K562 (cell line): ENCODE data around the gene FA2H. TPM values are rescaled to one million over a fixed set of nuclear protein-coding genes. Genes with fewer than 3 reads are reported as not detected.

ENCODE experiments used
- ATAC-seq: fragments of 200-7000 bp; cut with Tn5 transposase; 3 replicates; pipeline ENCODE4 v1.9.1; 2020; ENCODE audit warnings: moderate library complexity
- BruUV-seq: library from RNA; stranded (reverse); fragments of 400-500 nt; replicated peaks from 2 replicates; lab custom pipeline; 2021; lab: Mats Ljungman, UMichigan
- CTCF ChIA-PET: fragments of 300-600 bp; formaldehyde crosslinking; extraction: SDS; loops from one replicate; lab custom pipeline; 2021; ENCODE audit warnings: low intra/inter-chr PET ratio; lab: Yijun Ruan, JAX
- POLR2A ChIA-PET: fragments of 300-600, 350-650 bp; sonication (Branson Sonifier 250); formaldehyde crosslinking; extraction: SDS; loops from one replicate; lab custom pipeline; 2021; ENCODE audit warnings: antibody characterized with exemption, inconsistent platforms; lab: Yijun Ruan, JAX
- DNase-seq, 4 experiments: peaks; one replicate each; pipeline versions ENCODE4 v3.0.0 to v3.0.0-alpha.2; 2011 to 2018; ENCODE audit warnings: low spot score in 3 of 4, mixed read lengths in 3 of 4; ENCODE audit errors: extremely low read depth in 1 of 4
- FAIRE-seq: peaks from 2 replicates; lab custom pipeline; 2011; peaks lifted over from hg19 to GRCh38; lab: Jason Lieb, UNC
- H2AFZ ChIP-seq: 2 replicates; pipeline ENCODE4 v1.6.0; 2011; ENCODE audit warnings: low read depth, low read length, control low read depth, inconsistent platforms
- H3K27ac ChIP-seq: fragments of 200-600 bp; 3 replicates; pipeline ENCODE4 v1.8.0; 2011; ENCODE audit warnings: low read depth, mild to moderate bottlenecking, control low read depth, inconsistent platforms, low read length, moderate library complexity, mixed read lengths; ENCODE audit errors: extremely low read depth
- H3K27me3 ChIP-seq, 2 experiments: fragments of 300-600 bp in 1 of 2; 2 replicates in 1 of 2; 3 replicates in 1 of 2; pipeline versions ENCODE4 v1.6.0 to v1.8.0; 2011; ENCODE audit warnings: inconsistent platforms in 2 of 2, low read length in 2 of 2, mild to moderate bottlenecking in 1 of 2, mixed read lengths in 1 of 2, moderate library complexity in 1 of 2; ENCODE audit not compliant: control insufficient read depth in 2 of 2, insufficient read depth in 2 of 2
- H3K36me3 ChIP-seq: fragments of 300-600 bp; 3 replicates; pipeline ENCODE4 v1.8.0; 2011; ENCODE audit warnings: mild to moderate bottlenecking, low read length, inconsistent platforms; ENCODE audit not compliant: control insufficient read depth, insufficient read depth
- H3K4me1 ChIP-seq, 2 experiments: fragments of 200-600 bp in 1 of 2; replicated peaks in 1 of 2; 2 replicates in 1 of 2; 3 replicates in 1 of 2; pipeline versions ENCODE4 v1.5.1 to v1.8.0; 2011; ENCODE audit warnings: inconsistent platforms in 2 of 2, low read length in 2 of 2, mild to moderate bottlenecking in 1 of 2, mixed read lengths in 1 of 2, moderate library complexity in 1 of 2; ENCODE audit not compliant: control insufficient read depth in 2 of 2, insufficient read depth in 2 of 2
- H3K4me2 ChIP-seq: 2 replicates; pipeline ENCODE4 v1.6.1; 2011; ENCODE audit warnings: low read length, control low read depth, inconsistent platforms, mixed read lengths; ENCODE audit not compliant: insufficient read depth
- H3K4me3 ChIP-seq: fragments of 200-600 bp; sonication (generic), shearing (Covaris generic); 2 replicates; pipeline ENCODE4 v1.5.1; 2016; ENCODE audit warnings: control low read depth, inconsistent platforms
- H3K79me2 ChIP-seq: fragments of 200-600 bp; 3 replicates; pipeline ENCODE4 v1.8.0; 2011; ENCODE audit warnings: low read length, inconsistent platforms; ENCODE audit not compliant: control insufficient read depth, insufficient read depth
- H3K9ac ChIP-seq, 2 experiments: 2 replicates each; pipeline versions ENCODE4 v1.6.0 to v1.6.1; 2011; ENCODE audit warnings: low read depth in 2 of 2, low read length in 2 of 2, control low read depth in 1 of 2, inconsistent platforms in 1 of 2, mild to moderate bottlenecking in 1 of 2, mixed read lengths in 1 of 2; ENCODE audit not compliant: insufficient read depth in 1 of 2
- H3K9me1 ChIP-seq: one replicate; pipeline ENCODE4 v1.6.0; 2011; ENCODE audit warnings: inconsistent platforms, mild to moderate bottlenecking, low read length, moderate library complexity; ENCODE audit not compliant: control insufficient read depth, insufficient read depth
- H3K9me3 ChIP-seq: replicated peaks from 2 replicates; pipeline ENCODE4 v1.5.1; 2011; ENCODE audit warnings: low read depth, low read length, inconsistent platforms; ENCODE audit not compliant: control insufficient read depth, insufficient read depth
- H4K20me1 ChIP-seq: replicated peaks from 2 replicates; pipeline ENCODE4 v1.6.1; 2011; ENCODE audit warnings: low read length, inconsistent platforms, mixed read lengths; ENCODE audit not compliant: control insufficient read depth, insufficient read depth
- FOSL1 ChIP-seq: fragments of 200-800 bp; sonication (Bioruptor generic); conservative IDR thresholded peaks from 2 replicates; pipeline ENCODE4 v1.6.1; 2016; ENCODE audit warnings: missing genetic modification characterization, missing compliant biosample characterization
- NRF1 ChIP-seq, 2 experiments: fragments of 450-650 bp; IDR thresholded peaks in 1 of 2; conservative IDR thresholded peaks in 1 of 2; 2 replicates each; pipeline ENCODE4 v1.6.1; 2014; ENCODE audit warnings: mild to moderate bottlenecking in 2 of 2
- PHF8 ChIP-seq: fragments of 200-600 bp; sonication (generic); IDR thresholded peaks from 2 replicates; pipeline ENCODE4 v1.6.1; 2012; ENCODE audit warnings: mixed run types, mild to moderate bottlenecking, inconsistent platforms, low read length, moderate library complexity, borderline replicate concordance
- PKNOX1 ChIP-seq: fragments of 450-650 bp; IDR thresholded peaks from 2 replicates; pipeline ENCODE4 v1.6.1; 2016
- ZNF121 ChIP-seq: sonication (generic); formaldehyde crosslinking; conservative IDR thresholded peaks from 2 replicates; pipeline ENCODE4 v1.8.0; 2022; ENCODE audit warnings: missing genetic modification reagents
- ZNF589 ChIP-seq: fragments of 200-800 bp; sonication (Bioruptor generic); IDR thresholded peaks from 2 replicates; pipeline ENCODE4 v1.6.1; 2016; ENCODE audit warnings: low read depth, missing genetic modification characterization, missing compliant biosample characterization
- WGBS: fragments of 100-300 bp; shearing (Covaris generic); methylation state at CpG from one replicate; pipeline ENCODE4 v1.1.6; 2016; ENCODE audit warnings: low coverage, mixed read lengths; ENCODE audit not compliant: insufficient coverage; ENCODE audit errors: missing lambda C conversion rate; 5-methylcytosine and 5-hydroxymethylcytosine counted together
- in situ Hi-C: fragments of 300-500 bp; cut with MboI; formaldehyde crosslinking; loops from 4 replicates; pipeline ENCODE4 v1.15.0; 2018; ENCODE audit warnings: inconsistent platforms, mixed read lengths
- intact Hi-C: fragments of 100-400 bp; cut with micrococcal nuclease; formaldehyde crosslinking; loops from 2 replicates; pipeline ENCODE4 v1.14.2; 2022
- polyA plus RNA-seq, 8 experiments: library from polyadenylated mRNA; depleted of rRNA in 4 of 8; stranded (reverse) in 5 of 8; unstranded in 3 of 8; fragments of >200 nt; fragmentation: Nextera tagmentation in 2 of 8; fragmentation: Illumina TruSeq in 1 of 8; extraction: Ambion mirVana in 2 of 8; extraction: Trizol in 1 of 8; gene quantifications; 2 replicates each; pipeline versions ENCODE4 v1.2.1 to v1.2.3, GENCODE V29; 2011 to 2014; ENCODE audit warnings: inconsistent platforms in 1 of 8, missing spikeins in 1 of 8
- total RNA-seq, 7 experiments: library from RNA; depleted of rRNA in 6 of 7; stranded (reverse); fragments of >200 nt in 6 of 7; fragmentation: Illumina TruSeq in 2 of 7; extraction: Trizol in 2 of 7; gene quantifications; 2 replicates each; pipeline versions ENCODE4 v1.2.1 to v1.2.3, GENCODE V29; 2011 to 2021; ENCODE audit warnings: low replicate concordance in 1 of 7

The FA2H gene
- total and polyA plus RNA-seq, 9 of the 15 experiments (the other 6 are each of a cell fraction or from before 2014, with no cell fraction given): not detected

DNA sequence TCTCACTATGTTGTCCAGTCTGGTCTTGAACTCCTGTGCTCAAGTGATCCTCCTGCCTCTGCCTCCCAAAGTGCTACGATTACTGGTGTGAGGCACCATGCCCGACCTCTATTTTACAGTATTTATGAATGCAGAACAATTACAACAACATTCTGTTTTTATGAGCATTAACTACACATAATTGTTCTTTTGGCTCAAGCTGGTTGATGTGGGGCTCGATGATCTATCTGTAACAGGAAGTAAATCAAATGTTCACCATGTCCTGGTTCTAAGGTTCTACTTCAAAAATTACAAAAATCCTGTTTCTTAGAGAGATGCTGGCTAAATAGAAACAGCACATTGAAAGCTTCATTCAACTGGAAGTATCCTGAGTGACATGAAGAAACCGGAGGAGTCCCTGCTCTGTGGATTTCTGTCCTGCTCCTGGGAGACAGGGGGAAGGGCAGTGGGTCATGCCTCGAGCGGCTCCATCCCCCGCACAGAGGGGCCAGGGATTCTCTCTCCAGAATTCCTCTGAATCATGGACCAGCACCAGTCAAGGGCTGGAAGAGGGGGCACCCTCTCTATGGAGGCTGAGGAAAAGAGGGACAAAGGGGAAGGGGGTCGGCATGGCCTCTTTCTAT lies 31.5 kb downstream of the FA2H start:
- Histone ChIP-seq H3K4me3 (peak overlapping the region; percentile 9; the same call in 1 of the 2 replicates), H3K9me1 (no peaks in the 10 kb centered on the region), H3K9ac (peak overlapping the region in 1 of 2 experiments; percentile 8; a peak in 2 of 4 replicates), H3K4me2 (peak overlapping the region; percentile 73), H3K27ac (no peak overlapping the region; the same call in 2 of the 3 replicates), H3K9me3 (no peaks in the 10 kb centered on the region), H3K79me2 (no peaks in the 10 kb centered on the region), H2AFZ (peak overlapping the region; percentile 85), H3K4me1 (peaks cover 12 to 27% of the 10 kb centered on the region in 2 experiments; a peak in 4 of 5 replicates), H3K27me3 (peaks cover 11 to 43% of the 10 kb centered on the region in 2 experiments; a peak in 4 of 5 replicates), H4K20me1 (peaks cover 5% of the 10 kb centered on the region; the same call in 1 of the 2 replicates), H3K36me3 (no peaks in the 10 kb centered on the region)
- FAIRE-seq: peak; percentile 61
- intact Hi-C loops (no loop called here), in situ Hi-C loops (no loop called here)
- WGBS: 14% methylated on average over 8 of the region's 8 CpGs
- peak; percentile 43 for ATAC-seq
- no TSS peak for BruUV-seq
- peak in 1 of 4 experiments; percentile 33 for DNase-seq
- TF ChIP-seq PHF8 (peak; percentile 14; the same call in 1 of the 2 replicates), ZNF121 (CRISPR knock-in tag) (no peak), ZNF589 (CRISPR knock-in tag) (no peak), FOSL1 (0 out of 2 replicates have a peak, but pooled peaks have one; percentile 17), NRF1 (conservative IDR thresholded peaks at IDR 0.05 in 1 of 2, IDR thresholded peaks at IDR 0.05 in 1 of 2) (0 out of 4 replicates have a peak, but pooled peaks of 1 of the 2 experiments have one; percentile 3), PKNOX1 (0 out of 2 replicates have a peak, but pooled peaks have one; percentile 13)
- ChIA-PET CTCF (no interaction called here), POLR2A (interaction anchor here (0.6 kb wide), 1 partner anchor 180 kb away, joined by 4 read pairs; no protein-coding TSS in a partner anchor)
